HEK293 (cell line): Measurements from ENCODE around the gene ZNF853.

Experiments used
- CTCF ChIA-PET: fragments of 350-600 bp; formaldehyde crosslinking; extraction: SDS; loops from one replicate; lab custom pipeline; 2021; ENCODE audit warnings: antibody characterized with exemption; lab: Yijun Ruan, JAX
- POLR2A ChIA-PET: fragments of 300-600 bp; formaldehyde crosslinking; extraction: SDS; loops from one replicate; lab custom pipeline; 2020; ENCODE audit warnings: antibody characterized with exemption, inconsistent platforms; lab: Yijun Ruan, JAX
- H3K27ac ChIP-seq: fragments of 200-500 bp; sonication (Bioruptor generic); 2 replicates; pipeline ENCODE4 v1.5.1; 2014; ENCODE audit warnings: low read depth, low read length, control low read depth, inconsistent platforms; ENCODE audit errors: extremely low read depth
- H3K36me3 ChIP-seq, 2 experiments: fragments of 200-500 bp in 1 of 2; sonication (Bioruptor generic) in 1 of 2; 1 replicate in 1 of 2; 2 replicates in 1 of 2; pipeline ENCODE4 v1.5.1; 2014 to 2017; ENCODE audit warnings: inconsistent platforms in 2 of 2, low read length in 2 of 2; ENCODE audit not compliant: control insufficient read depth in 2 of 2, insufficient read depth in 1 of 2
- H3K4me1 ChIP-seq: fragments of 200-500 bp; sonication (Bioruptor generic); 2 replicates; pipeline ENCODE4 v1.5.1; 2014; ENCODE audit warnings: mild to moderate bottlenecking, low read length, inconsistent platforms; ENCODE audit not compliant: control insufficient read depth, insufficient read depth
- H3K4me3 ChIP-seq: 2 replicates; pipeline ENCODE4 v1.5.1; 2011; ENCODE audit warnings: low read depth, mild to moderate bottlenecking, control low read depth, low read length, moderate library complexity
- H3K9me3 ChIP-seq: fragments of 200-500 bp; sonication (Bioruptor generic); 2 replicates; pipeline ENCODE4 v1.5.1; 2014; ENCODE audit warnings: low read depth, low read length, inconsistent platforms; ENCODE audit not compliant: control insufficient read depth, insufficient read depth
- EGR2 ChIP-seq: fragments of 450-650 bp; formaldehyde crosslinking; IDR thresholded peaks from 2 replicates; pipeline ENCODE4 v1.5.1; 2016; ENCODE audit warnings: low read depth, missing biosample characterization, missing genetic modification characterization
- KLF9 ChIP-seq: fragments of 450-650 bp; formaldehyde crosslinking; IDR thresholded peaks from 2 replicates; pipeline ENCODE4 v1.5.1; 2016; ENCODE audit warnings: missing biosample characterization, missing genetic modification characterization, low read depth
- OVOL3 ChIP-seq: fragments of 450-650 bp; formaldehyde crosslinking; IDR thresholded peaks from 2 replicates; pipeline ENCODE4 v1.5.1; 2016; ENCODE audit warnings: missing biosample characterization, missing genetic modification characterization
- PATZ1 ChIP-seq: fragments of 450-650 bp; formaldehyde crosslinking; IDR thresholded peaks from 2 replicates; pipeline ENCODE4 v1.5.1; 2016; ENCODE audit warnings: missing biosample characterization, missing genetic modification characterization
- PRDM1 ChIP-seq: fragments of 450-650 bp; formaldehyde crosslinking; IDR thresholded peaks from 2 replicates; pipeline ENCODE4; 2016; ENCODE audit warnings: missing biosample characterization, missing genetic modification characterization
- PRDM4 ChIP-seq: fragments of 450-650 bp; formaldehyde crosslinking; IDR thresholded peaks from 2 replicates; pipeline ENCODE4 v1.5.1; 2017; ENCODE audit warnings: missing biosample characterization, missing genetic modification characterization
- SCRT1 ChIP-seq: fragments of 450-650 bp; formaldehyde crosslinking; IDR thresholded peaks from 2 replicates; pipeline ENCODE4 v1.5.1; 2016; ENCODE audit warnings: missing biosample characterization, missing genetic modification characterization, borderline replicate concordance
- SCRT2 ChIP-seq: fragments of 450-650 bp; formaldehyde crosslinking; IDR thresholded peaks from 2 replicates; pipeline ENCODE4 v1.5.1; 2016; ENCODE audit warnings: missing biosample characterization, missing genetic modification characterization
- ZBTB21 ChIP-seq: fragments of 450-650 bp; formaldehyde crosslinking; IDR thresholded peaks from 2 replicates; pipeline ENCODE4 v1.5.1; 2017; ENCODE audit warnings: missing biosample characterization, missing genetic modification characterization
- ZNF169 ChIP-seq: fragments of 450-650 bp; formaldehyde crosslinking; IDR thresholded peaks from 2 replicates; pipeline ENCODE4 v1.5.1; 2016; ENCODE audit warnings: missing biosample characterization, missing genetic modification characterization
- ZNF174 ChIP-seq: fragments of 450-650 bp; formaldehyde crosslinking; IDR thresholded peaks from 2 replicates; pipeline ENCODE4 v1.5.0; 2017; ENCODE audit warnings: missing biosample characterization, mild to moderate bottlenecking, missing genetic modification characterization
- ZNF18 ChIP-seq: fragments of 450-650 bp; formaldehyde crosslinking; IDR thresholded peaks from 2 replicates; pipeline ENCODE4 v1.5.1; 2016; ENCODE audit warnings: missing biosample characterization, missing genetic modification characterization
- ZNF211 ChIP-seq: fragments of 450-650 bp; formaldehyde crosslinking; IDR thresholded peaks from 2 replicates; pipeline ENCODE4 v1.5.1; 2016; ENCODE audit warnings: low read depth, missing biosample characterization, missing genetic modification characterization
- ZNF274 ChIP-seq, 2 experiments: fragments of 200-500 bp in 1 of 2; fragments of 450-650 bp in 1 of 2; sonication (Bioruptor generic) in 1 of 2; formaldehyde crosslinking in 1 of 2; IDR thresholded peaks; 2 replicates each; pipeline versions ENCODE4 v1.5.1 to v1.6.1; 2014 to 2016; ENCODE audit warnings: borderline replicate concordance in 1 of 2, inconsistent platforms in 1 of 2, low read length in 1 of 2, missing biosample characterization in 1 of 2, missing genetic modification characterization in 1 of 2
- ZNF292 ChIP-seq: fragments of 450-650 bp; formaldehyde crosslinking; IDR thresholded peaks from 2 replicates; pipeline ENCODE4 v1.5.1; 2016; ENCODE audit warnings: low read depth, missing biosample characterization, missing genetic modification characterization, borderline replicate concordance
- ZNF341 ChIP-seq: fragments of 450-650 bp; formaldehyde crosslinking; IDR thresholded peaks from 2 replicates; pipeline ENCODE4; 2016; ENCODE audit warnings: low read depth, missing biosample characterization, missing genetic modification characterization
- ZNF362 ChIP-seq: fragments of 450-650 bp; formaldehyde crosslinking; IDR thresholded peaks from 2 replicates; pipeline ENCODE4 v1.5.1; 2016; ENCODE audit warnings: missing biosample characterization, missing genetic modification characterization
- TF ChIP-seq, protein P1 (sequence below): fragments of 450-650 bp; formaldehyde crosslinking; IDR thresholded peaks from 2 replicates; pipeline ENCODE4 v1.5.1; 2017; ENCODE audit warnings: missing biosample characterization, missing genetic modification characterization

ZNF853 gene

DNA sequence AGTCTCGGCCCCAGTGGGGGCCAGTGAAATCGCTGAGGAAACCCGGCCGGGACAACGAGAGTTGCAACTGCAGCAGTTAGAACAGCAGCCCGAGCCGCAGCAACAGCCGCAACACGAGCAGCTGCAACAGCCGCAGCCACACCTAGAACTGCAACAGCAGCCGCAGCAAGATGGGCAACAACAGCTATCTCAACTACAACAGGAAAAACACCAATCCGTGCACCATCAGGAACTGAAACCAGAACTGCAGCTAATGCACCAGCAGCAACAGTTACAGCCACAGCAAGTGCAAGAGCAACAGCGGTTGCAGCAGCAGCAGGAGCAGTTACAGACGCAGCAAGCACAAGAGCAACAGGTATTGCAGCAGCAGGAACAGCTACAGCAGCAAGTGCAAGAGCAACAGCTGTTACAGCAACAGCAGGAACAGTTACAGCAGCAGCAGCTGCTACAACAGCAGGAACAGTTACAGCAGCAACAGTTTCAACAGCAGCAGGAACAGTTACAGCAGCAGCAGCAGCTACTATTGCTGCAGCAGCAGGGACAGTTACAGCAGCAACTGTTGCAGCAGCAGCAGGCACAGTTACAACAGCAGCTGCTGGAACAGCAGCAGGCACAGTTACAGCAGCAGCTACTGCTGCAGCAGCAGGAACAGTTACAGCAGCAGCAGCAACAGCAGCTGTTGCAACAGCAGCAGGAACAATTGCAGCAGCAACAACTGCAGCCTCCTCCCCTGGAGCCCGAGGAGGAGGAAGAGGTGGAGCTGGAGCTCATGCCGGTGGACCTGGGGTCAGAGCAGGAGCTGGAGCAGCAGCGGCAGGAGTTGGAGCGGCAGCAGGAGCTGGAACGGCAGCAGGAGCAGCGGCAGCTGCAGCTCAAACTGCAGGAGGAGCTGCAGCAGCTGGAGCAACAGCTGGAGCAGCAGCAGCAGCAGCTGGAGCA, 6.1 kb downstream of the ZNF853 start:
- H3K4me1 ChIP-seq, result no peaks in the 10 kb centered on the region
- no peaks in the 10 kb centered on the region for H3K9me3 ChIP-seq
- peaks cover 10 to 40% of the 10 kb centered on the region in 2 experiments; a peak in 2 of 3 replicates for H3K36me3 ChIP-seq
- no peak overlapping the region for H3K4me3 ChIP-seq
- CTCF ChIA-PET, result interaction anchor here (0.7 to 0.9 kb wide), 2 partner anchors 9 to 18 kb away, joined by 3 read pairs; no protein-coding TSS in a partner anchor
- TF ChIP-seq EGR2 (no peak), KLF9 (tag by site-specific recombination) (no peak), SCRT2 (tag by site-specific recombination) (peak; percentile 98), ZNF341 (peak; percentile 27; the same call in 1 of the 2 replicates), ZNF18 (tag by site-specific recombination) (no peak), ZNF169 (tag by site-specific recombination) (peak; percentile 99), PRDM4 (no peak), PRDM1 (tag by site-specific recombination) (no peak), SCRT1 (tag by site-specific recombination) (peak; percentile 95)
- TF ChIP-seq, protein P1, sequence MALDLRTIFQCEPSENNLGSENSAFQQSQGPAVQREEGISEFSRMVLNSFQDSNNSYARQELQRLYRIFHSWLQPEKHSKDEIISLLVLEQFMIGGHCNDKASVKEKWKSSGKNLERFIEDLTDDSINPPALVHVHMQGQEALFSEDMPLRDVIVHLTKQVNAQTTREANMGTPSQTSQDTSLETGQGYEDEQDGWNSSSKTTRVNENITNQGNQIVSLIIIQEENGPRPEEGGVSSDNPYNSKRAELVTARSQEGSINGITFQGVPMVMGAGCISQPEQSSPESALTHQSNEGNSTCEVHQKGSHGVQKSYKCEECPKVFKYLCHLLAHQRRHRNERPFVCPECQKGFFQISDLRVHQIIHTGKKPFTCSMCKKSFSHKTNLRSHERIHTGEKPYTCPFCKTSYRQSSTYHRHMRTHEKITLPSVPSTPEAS, result no peak
- POLR2A ChIA-PET, result no interaction called here
- no peak overlapping the region for H3K27ac ChIP-seq

- POLR2A ChIA-PET, result no interaction called here
- Histone ChIP-seq H3K36me3 (peaks cover 10 to 39% of the 10 kb centered on the region in 2 experiments; a peak in 2 of 3 replicates), H3K4me1 (no peaks in the 10 kb centered on the region), H3K4me3 (no peak overlapping the region), H3K9me3 (no peaks in the 10 kb centered on the region), H3K27ac (no peak overlapping the region)
- no peak for TF ChIP-seq ZNF292 (tag by site-specific recombination)
- TF ChIP-seq ZNF274 (IDR thresholded peaks at IDR 0.05; ENCODE audit: low read length), result no peak
- TF ChIP-seq ZNF274 (tag by site-specific recombination; IDR thresholded peaks at IDR 0.05; ENCODE audit: borderline replicate concordance), result no peak
- TF ChIP-seq ZNF211 (tag by site-specific recombination), result no peak
- no peak for TF ChIP-seq ZNF174
- TF ChIP-seq PATZ1 (tag by site-specific recombination), result no peak
- no peak for TF ChIP-seq ZNF362
- TF ChIP-seq OVOL3, result no peak
- TF ChIP-seq ZBTB21 (tag by site-specific recombination), result no peak
- CTCF ChIA-PET, result interaction anchor here (0.9 kb wide), 1 partner anchor 10 kb away, joined by 3 read pairs; no protein-coding TSS in a partner anchor
Observed at GRCh38 chr7:6622134-6622710, 6.8 kb downstream of the ZNF853 start.
